Activated naive CD8-positive, alpha-beta T cell treated with anti-CD3 and anti-CD28 coated beads, Interleukin-2, amount 10 ng/mL, durations not matched to agents 7 days and 5 days (primary cell): ENCODE results near the gene KLB. TPM values are rescaled to one million over a fixed set of nuclear protein-coding genes. Genes with fewer than 3 reads are reported as not detected.

Experiments used
- ATAC-seq: fragments of 150-1000 bp; cut with Tn5 transposase; one replicate; pipeline ENCODE4 v1.10.0; 2021; ENCODE audit warnings: low read depth, moderate library complexity
- POLR2A ChIA-PET: fragments of 350-600 bp; sonication (Branson Sonifier 250); formaldehyde crosslinking; loops from one replicate; lab custom pipeline; 2021; ENCODE audit warnings: antibody characterized with exemption; lab: Charles Lee
- DNase-seq: peaks from one replicate; pipeline ENCODE4 v3.0.0; 2021
- H3K27ac Mint-ChIP-seq: one replicate; pipeline ENCODE4 v1.8.0; 2022; ENCODE audit warnings: mild to moderate bottlenecking, mixed read lengths
- H3K27me3 Mint-ChIP-seq: one replicate; pipeline ENCODE4 v1.8.0; 2022; ENCODE audit warnings: mild to moderate bottlenecking, moderate library complexity, mixed read lengths
- H3K36me3 Mint-ChIP-seq: one replicate; pipeline ENCODE4 v1.8.0; 2021; ENCODE audit warnings: mild to moderate bottlenecking, mixed read lengths
- H3K4me1 Mint-ChIP-seq: one replicate; pipeline ENCODE4 v1.8.0; 2021; ENCODE audit warnings: mixed read lengths
- H3K4me3 Mint-ChIP-seq: one replicate; pipeline ENCODE4 v1.8.0; 2022; ENCODE audit warnings: mild to moderate bottlenecking, moderate library complexity, mixed read lengths
- H3K9me3 Mint-ChIP-seq: one replicate; pipeline ENCODE4 v1.8.0; 2021; ENCODE audit warnings: mixed read lengths
- total RNA-seq, 2 experiments: library from RNA; stranded (reverse); gene quantifications; one replicate each; pipeline ENCODE4 v1.2.3, GENCODE V29; 2021

Gene KLB
- total RNA-seq, 2 experiments from 2014 or later, result not detected

DNA sequence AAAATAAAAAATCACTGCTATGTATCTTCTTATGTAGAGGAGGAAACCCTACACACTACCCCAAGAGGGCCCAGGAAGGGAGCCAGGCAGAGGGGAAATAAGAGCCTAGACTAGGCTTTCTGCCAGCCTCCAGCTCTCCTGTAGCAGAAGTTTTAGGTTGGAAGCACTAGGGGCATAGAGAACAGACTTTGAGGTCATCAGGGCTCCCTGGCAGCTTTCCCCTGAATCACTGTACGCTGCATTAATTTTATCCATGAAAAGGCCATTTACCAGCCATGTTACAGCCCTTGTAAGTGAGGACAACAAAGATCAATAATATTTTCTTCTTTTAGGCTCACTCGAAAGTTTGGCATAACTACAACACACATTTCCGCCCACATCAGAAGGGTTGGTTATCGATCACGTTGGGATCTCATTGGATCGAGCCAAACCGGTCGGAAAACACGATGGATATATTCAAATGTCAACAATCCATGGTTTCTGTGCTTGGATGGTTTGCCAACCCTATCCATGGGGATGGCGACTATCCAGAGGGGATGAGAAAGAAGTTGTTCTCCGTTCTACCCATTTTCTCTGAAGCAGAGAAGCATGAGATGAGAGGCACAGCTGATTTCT lies 27.3 kb downstream of the KLB start:
- ATAC-seq (no peak), DNase-seq (no peak)
- Mint-ChIP-seq H3K36me3 (no peaks in the 10 kb centered on the region), H3K27me3 (peaks cover 7% of the 10 kb centered on the region), H3K27ac (no peak overlapping the region), H3K9me3 (no peaks in the 10 kb centered on the region), H3K4me1 (no peaks in the 10 kb centered on the region), H3K4me3 (no peak overlapping the region)
- POLR2A ChIA-PET, result no interaction called here

DNA sequence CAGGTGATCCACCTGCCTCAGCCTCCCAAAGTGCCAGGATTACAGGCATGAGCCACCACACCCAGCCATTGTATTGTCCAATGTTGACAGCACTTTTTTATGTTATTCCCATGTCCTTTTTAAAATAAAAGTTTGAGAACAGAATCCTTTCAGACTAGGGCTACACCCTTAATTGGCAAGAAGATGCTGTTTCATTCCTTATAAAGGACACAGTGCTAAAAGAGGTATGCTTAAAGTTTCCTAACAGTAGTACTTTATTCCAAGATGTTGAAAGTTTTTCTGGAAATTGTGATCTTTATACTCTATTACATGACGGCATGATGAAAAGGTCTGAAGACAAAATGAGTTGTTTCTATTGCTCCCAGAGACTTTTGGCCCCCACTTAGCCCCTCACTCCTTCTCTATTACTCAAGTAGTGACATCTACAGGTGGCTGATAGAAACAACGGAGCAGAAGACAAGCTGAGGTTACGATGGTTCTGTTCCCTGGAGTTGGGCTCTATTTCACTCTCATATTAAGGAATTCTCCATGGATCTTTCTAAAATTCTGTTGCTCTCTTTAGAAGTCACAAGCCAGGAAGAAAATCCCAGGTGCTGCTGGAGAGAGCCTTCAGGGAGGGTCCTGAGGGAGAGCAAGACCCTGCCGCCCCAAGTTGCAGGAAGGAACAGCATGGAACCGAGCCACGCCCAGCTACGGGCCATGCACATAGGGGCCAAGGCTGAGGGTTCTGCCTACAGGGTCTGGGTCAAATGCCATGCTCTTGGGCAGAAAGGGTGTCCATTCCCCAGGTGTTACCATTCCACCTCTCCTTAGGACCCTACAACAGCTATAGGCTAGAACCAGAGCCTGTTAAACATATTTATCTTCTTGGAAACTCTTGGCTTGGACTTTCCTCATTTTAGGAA lies 29.2 kb downstream of the KLB start:
- Mint-ChIP-seq H3K27ac (no peak overlapping the region), H3K4me3 (no peak overlapping the region), H3K4me1 (no peaks in the 10 kb centered on the region), H3K9me3 (no peaks in the 10 kb centered on the region), H3K27me3 (peaks cover 12% of the 10 kb centered on the region), H3K36me3 (no peaks in the 10 kb centered on the region)
- POLR2A ChIA-PET, result no interaction called here
- ATAC-seq (no peak), DNase-seq (no peak)

DNA sequence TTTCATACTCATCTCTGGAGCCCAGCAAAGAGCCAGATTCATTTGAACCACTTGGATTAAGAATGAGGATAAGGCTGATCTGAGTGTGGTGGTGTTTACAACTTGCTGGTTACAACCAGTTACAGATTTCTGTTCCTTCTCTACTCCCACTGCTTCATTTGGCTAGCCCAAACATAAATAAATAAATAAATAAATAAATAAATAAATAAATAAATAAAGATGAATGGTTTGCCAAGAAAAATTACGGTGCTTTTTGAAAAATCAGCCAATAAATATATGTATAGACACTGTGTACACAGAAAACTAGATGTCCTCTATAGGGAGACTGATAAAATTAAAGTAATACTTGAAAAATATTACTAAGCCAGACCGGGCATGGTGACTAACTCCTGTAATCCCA lies 34.9 kb downstream of the KLB start:
- Mint-ChIP-seq H3K36me3 (no peaks in the 10 kb centered on the region), H3K4me1 (no peaks in the 10 kb centered on the region)

DNA sequence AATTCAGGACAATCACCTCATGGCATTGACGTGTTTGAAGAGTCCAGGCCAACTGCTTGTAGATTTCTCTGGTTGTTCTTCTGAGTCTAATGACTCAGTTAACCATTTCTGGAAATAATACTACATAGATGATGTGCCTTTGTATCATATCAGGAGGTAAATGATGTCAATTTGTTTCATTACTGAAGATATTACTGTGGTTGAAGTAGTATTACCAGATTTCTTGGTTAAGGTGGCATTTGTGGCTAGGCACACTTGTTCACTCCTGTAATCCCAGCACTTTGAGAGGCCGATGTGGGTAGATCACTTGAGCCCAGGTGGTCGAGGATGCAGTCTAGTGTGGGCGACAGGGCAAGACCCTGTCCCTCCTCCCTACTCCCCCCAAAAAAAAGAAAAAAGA lies 36.3 kb downstream of the KLB start:
- ATAC-seq (no peak), DNase-seq (no peak)
- H3K4me3 Mint-ChIP-seq, result no peak overlapping the region
- POLR2A ChIA-PET, result no interaction called here
- peaks cover 13% of the 10 kb centered on the region for H3K27me3 Mint-ChIP-seq
- H3K9me3 Mint-ChIP-seq, result no peaks in the 10 kb centered on the region
- no peaks in the 10 kb centered on the region for H3K36me3 Mint-ChIP-seq
- H3K27ac Mint-ChIP-seq, result no peak overlapping the region
- H3K4me1 Mint-ChIP-seq, result peaks cover 4% of the 10 kb centered on the region

More for the DNA sequence above, 34.9 kb downstream of the KLB start:
- H3K27me3 Mint-ChIP-seq, result peaks cover 17% of the 10 kb centered on the region
- H3K27ac Mint-ChIP-seq, result no peak overlapping the region
- no peak for ATAC-seq
- no peak for DNase-seq
- POLR2A ChIA-PET, result no interaction called here
- H3K4me3 Mint-ChIP-seq, result no peak overlapping the region
- no peaks in the 10 kb centered on the region for H3K9me3 Mint-ChIP-seq

DNA sequence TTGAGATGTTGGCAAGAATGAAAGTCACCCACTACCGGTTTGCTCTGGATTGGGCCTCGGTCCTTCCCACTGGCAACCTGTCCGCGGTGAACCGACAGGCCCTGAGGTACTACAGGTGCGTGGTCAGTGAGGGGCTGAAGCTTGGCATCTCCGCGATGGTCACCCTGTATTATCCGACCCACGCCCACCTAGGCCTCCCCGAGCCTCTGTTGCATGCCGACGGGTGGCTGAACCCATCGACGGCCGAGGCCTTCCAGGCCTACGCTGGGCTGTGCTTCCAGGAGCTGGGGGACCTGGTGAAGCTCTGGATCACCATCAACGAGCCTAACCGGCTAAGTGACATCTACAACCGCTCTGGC lies 39.7 kb downstream of the KLB start:
- peaks cover 2% of the 10 kb centered on the region for H3K27me3 Mint-ChIP-seq
- no peaks in the 10 kb centered on the region for H3K9me3 Mint-ChIP-seq
- POLR2A ChIA-PET, result interaction anchor here (0.5 to 2.8 kb wide), 3 partner anchors 9 to 14 kb away, joined by 3 to 15 read pairs (median 4); partner anchors contain the start of genes LIAS and RPL9
- H3K36me3 Mint-ChIP-seq, result peaks cover 11% of the 10 kb centered on the region
- no peak for DNase-seq
- peak overlapping the region; percentile 12 for H3K27ac Mint-ChIP-seq
- H3K4me3 Mint-ChIP-seq, result no peak overlapping the region
- peaks cover 10% of the 10 kb centered on the region for H3K4me1 Mint-ChIP-seq
- ATAC-seq, result no peak

DNA sequence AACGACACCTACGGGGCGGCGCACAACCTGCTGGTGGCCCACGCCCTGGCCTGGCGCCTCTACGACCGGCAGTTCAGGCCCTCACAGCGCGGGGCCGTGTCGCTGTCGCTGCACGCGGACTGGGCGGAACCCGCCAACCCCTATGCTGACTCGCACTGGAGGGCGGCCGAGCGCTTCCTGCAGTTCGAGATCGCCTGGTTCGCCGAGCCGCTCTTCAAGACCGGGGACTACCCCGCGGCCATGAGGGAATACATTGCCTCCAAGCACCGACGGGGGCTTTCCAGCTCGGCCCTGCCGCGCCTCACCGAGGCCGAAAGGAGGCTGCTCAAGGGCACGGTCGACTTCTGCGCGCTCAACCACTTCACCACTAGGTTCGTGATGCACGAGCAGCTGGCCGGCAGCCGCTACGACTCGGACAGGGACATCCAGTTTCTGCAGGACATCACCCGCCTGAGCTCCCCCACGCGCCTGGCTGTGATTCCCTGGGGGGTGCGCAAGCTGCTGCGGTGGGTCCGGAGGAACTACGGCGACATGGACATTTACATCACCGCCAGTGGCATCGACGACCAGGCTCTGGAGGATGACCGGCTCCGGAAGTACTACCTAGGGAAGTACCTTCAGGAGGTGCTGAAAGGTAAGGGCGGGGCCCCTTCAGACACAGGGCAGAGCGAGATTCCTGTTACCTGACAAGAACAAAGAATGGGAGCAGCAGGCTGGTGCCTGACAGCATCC lies 40.3 kb downstream of the KLB start:
- POLR2A ChIA-PET, result interaction anchor here (0.7 to 2.8 kb wide), 2 partner anchors 10 to 12 kb away, joined by 3 to 15 read pairs; partner anchors contain the start of genes LIAS and RPL9
- peaks cover 15% of the 10 kb centered on the region for H3K36me3 Mint-ChIP-seq
- peaks cover 11% of the 10 kb centered on the region for H3K4me1 Mint-ChIP-seq
- H3K4me3 Mint-ChIP-seq, result peak overlapping the region; percentile 63
- no peaks in the 10 kb centered on the region for H3K9me3 Mint-ChIP-seq
- peaks cover 2% of the 10 kb centered on the region for H3K27me3 Mint-ChIP-seq
- H3K27ac Mint-ChIP-seq, result peak overlapping the region; percentile 34
- peak; percentile 90 for ATAC-seq
- peak; percentile 62 for DNase-seq

DNA sequence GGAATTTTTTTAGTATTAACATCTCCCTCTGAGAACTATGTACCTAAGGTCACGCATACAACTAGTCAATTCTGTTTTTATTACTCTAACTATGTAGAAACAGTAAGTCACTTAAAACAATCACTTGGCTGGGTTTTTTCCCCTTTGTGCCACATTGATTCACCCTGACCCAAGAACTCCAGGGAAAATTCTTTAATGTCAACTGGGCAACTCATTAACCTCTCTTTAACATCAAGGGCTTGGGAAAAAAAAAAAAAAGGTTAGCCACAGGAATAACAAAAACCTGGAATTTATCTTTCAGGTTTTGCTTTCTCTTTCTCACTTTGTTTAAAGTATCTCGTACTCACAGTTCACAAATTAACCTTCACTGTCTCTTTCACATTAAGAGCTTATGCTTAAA lies 43.9 kb downstream of the KLB start:
- H3K4me3 Mint-ChIP-seq, result no peak overlapping the region
- peaks cover 24% of the 10 kb centered on the region for H3K4me1 Mint-ChIP-seq
- H3K9me3 Mint-ChIP-seq, result no peaks in the 10 kb centered on the region
- H3K36me3 Mint-ChIP-seq, result peaks cover 41% of the 10 kb centered on the region
- no peak overlapping the region for H3K27ac Mint-ChIP-seq
- POLR2A ChIA-PET, result interaction anchor here (0.7 kb wide), 1 partner anchor 344 kb away, joined by 3 read pairs; no protein-coding TSS in a partner anchor
- DNase-seq (no peak), ATAC-seq (no peak)
- peaks cover under 1% of the 10 kb centered on the region for H3K27me3 Mint-ChIP-seq

DNA sequence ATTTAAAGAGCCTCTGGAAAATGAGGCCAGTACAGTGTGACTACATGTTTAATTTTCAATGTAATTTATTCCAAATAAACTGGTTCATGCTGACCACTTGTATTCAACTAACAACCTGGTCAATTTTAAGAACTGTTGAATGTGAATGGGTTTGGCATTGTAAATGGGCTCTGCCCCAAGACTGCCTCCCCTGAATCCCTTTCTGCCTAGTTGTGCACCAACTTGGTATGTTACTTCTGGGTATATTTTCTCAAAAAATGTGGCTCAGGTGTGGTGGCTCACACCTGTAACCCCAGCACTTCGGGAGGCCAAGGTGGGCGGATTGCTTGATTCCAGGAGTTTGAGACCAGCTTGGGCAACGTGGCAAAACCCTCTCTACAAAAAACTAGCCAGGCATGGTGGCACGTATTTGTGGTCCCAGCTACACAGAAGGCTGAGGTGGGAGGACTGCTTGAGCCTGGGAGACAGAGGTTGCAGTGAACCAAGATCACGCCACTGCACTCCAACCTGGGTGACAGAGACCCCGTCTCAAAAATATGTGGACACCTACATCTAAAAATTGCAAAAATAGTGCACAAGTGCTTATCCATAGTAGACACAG lies 44.8 kb downstream of the KLB start:
- POLR2A ChIA-PET, result interaction anchor here (0.7 to 1.0 kb wide), 2 partner anchors 86 to 343 kb away, joined by 3 to 4 read pairs; no protein-coding TSS in a partner anchor
- DNase-seq (no peak), ATAC-seq (no peak)
- Mint-ChIP-seq H3K4me3 (no peak overlapping the region), H3K4me1 (peaks cover 28% of the 10 kb centered on the region), H3K27me3 (no peaks in the 10 kb centered on the region), H3K27ac (no peak overlapping the region), H3K36me3 (peaks cover 45% of the 10 kb centered on the region), H3K9me3 (no peaks in the 10 kb centered on the region)

DNA sequence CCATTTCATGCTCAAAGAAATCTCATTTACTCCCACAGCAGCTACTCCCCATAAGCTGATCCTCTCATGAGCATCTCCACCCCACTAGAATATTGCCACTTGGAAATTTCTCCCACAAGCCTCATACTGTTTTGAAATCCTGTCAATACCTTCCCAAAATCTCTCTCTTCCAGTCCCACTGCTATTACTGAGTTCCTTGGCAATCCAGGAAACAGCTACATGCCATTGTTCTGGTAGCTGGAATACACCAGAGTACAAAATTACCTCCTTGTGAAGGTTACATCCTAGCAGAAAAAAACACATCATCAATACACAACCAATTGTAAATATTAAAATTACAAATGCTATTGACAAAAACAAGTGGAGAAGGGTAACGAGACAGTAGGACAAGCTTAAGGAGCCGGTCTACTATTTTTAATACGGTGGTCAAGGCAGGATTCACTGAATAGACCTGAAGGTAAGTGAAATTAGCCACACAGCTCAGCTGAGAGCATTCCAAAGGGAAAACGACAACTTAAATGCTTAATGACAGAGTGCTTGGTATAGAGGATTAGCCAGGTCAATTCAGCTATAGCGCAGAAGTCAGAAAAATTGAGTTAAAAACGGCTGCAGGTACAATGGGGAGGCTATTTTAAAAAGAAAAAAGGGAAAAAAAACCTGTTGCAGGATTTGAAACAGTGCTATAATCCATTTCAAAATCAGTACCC lies 45.6 kb downstream of the KLB start:
- no peaks in the 10 kb centered on the region for H3K27me3 Mint-ChIP-seq
- POLR2A ChIA-PET, result interaction anchor here (1.0 kb wide), 1 partner anchor 87 kb away, joined by 4 read pairs; no protein-coding TSS in a partner anchor

DNA sequence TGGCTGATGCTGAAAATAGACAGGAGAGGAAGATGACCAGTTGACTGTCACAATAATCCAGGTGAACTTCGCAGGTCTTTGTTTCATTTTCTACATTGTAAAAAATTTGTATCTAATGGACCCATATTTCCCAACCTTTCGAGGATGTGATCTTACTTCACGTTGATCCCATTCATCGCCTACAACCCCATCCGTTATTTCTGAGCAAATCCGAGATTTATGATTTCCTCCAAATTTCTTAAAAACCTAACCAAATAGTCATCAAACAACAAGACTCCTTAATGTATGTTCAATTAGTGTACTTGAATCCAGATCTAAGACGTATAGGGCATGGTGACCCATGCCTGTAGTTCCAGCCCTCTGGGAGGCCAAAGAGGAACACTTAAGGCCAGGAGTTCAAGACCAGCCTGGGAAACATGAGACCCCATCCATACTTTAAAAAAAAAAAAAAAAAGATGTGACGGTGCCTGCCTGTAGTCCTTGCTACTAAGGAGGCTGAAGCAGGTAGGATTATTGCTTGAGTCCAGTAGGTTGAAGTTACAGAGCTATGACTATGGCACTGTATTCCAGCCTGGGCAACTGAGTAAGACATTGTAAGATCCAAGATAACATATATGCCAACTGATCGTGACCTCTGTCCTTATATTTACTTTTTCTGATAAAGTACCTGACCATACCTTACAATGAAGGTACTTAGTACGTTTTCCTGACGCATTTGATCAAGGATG lies 46.3 kb downstream of the KLB start:
- DNase-seq (no peak), ATAC-seq (no peak)
- Mint-ChIP-seq H3K4me1 (peaks cover 37% of the 10 kb centered on the region), H3K27me3 (no peaks in the 10 kb centered on the region), H3K27ac (no peak overlapping the region), H3K9me3 (no peaks in the 10 kb centered on the region), H3K4me3 (no peak overlapping the region), H3K36me3 (peaks cover 58% of the 10 kb centered on the region)
- POLR2A ChIA-PET, result interaction anchor here (0.6 kb wide), 1 partner anchor 100 kb away, joined by 9 read pairs; no protein-coding TSS in a partner anchor

More for the DNA sequence above, 45.6 kb downstream of the KLB start:
- Mint-ChIP-seq H3K4me3 (no peak overlapping the region), H3K27ac (no peak overlapping the region), H3K4me1 (peaks cover 34% of the 10 kb centered on the region), H3K36me3 (peaks cover 53% of the 10 kb centered on the region), H3K9me3 (no peaks in the 10 kb centered on the region)
- DNase-seq (no peak), ATAC-seq (no peak)

DNA sequence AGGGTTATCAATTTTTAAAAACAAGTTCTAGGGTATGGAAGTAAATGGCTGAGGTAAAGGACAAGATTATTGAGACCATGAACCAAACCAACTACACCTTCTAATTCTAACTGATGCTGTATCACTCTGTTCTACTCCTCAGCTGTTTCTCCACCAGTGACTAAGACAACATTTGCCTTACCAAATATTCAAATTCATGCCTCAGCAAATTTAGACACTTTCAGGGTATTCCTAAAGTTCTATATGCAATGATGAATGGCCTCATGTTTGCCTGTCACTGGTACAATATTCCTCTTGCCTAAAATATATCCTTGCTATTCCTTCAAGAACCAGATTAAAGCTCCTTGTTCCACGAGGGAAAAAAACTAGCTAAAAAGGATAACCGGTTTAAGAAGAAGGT lies 47.0 kb downstream of the KLB start:
- H3K27ac Mint-ChIP-seq, result no peak overlapping the region
- no peak for ATAC-seq
- no peak overlapping the region for H3K4me3 Mint-ChIP-seq
- no peaks in the 10 kb centered on the region for H3K27me3 Mint-ChIP-seq
- H3K36me3 Mint-ChIP-seq, result peaks cover 58% of the 10 kb centered on the region
- H3K4me1 Mint-ChIP-seq, result peaks cover 37% of the 10 kb centered on the region
- DNase-seq, result no peak
- H3K9me3 Mint-ChIP-seq, result no peaks in the 10 kb centered on the region
- POLR2A ChIA-PET, result interaction anchor here (0.6 kb wide), 1 partner anchor 100 kb away, joined by 9 read pairs; no protein-coding TSS in a partner anchor

DNA sequence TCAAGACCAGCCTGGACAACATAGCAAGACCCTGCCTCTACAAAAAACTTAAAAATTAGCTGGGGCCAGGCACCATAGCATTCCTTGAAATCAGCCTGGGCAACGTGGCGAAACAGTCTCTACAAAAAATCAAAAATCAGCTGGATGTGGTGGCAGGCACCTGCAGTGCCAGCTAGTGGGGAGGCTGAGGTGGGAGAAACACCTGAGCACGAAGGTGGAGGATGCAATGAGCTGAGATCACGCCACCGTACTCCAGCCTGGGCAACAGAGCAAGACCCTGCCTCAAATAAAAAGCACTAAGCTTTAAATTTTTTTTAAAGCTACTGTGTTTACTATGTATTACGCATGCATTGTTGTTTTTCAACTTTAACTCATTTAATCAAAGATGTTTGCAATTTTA lies 48.8 kb downstream of the KLB start:
- no peak overlapping the region for H3K4me3 Mint-ChIP-seq
- H3K4me1 Mint-ChIP-seq, result peaks cover 42% of the 10 kb centered on the region

More for the DNA sequence above, 48.8 kb downstream of the KLB start:
- no peaks in the 10 kb centered on the region for H3K27me3 Mint-ChIP-seq
- no peak overlapping the region for H3K27ac Mint-ChIP-seq
- DNase-seq (no peak), ATAC-seq (no peak)
- H3K9me3 Mint-ChIP-seq, result no peaks in the 10 kb centered on the region
- peaks cover 54% of the 10 kb centered on the region for H3K36me3 Mint-ChIP-seq
- POLR2A ChIA-PET, result interaction anchor here (0.6 kb wide), 1 partner anchor 102 kb away, joined by 3 read pairs; no protein-coding TSS in a partner anchor
